ENCODE measurements around the gene ATP11A. TPM values are rescaled to one million over a fixed set of nuclear protein-coding genes. Genes with fewer than 3 reads are reported as not detected.
A peak's percentile ranks its signal among the peaks of the same experiment; 100 is the strongest.

Gene ATP11A
- total RNA-seq, 1 experiment from 2014 or later, result 41.2 TPM

GRCh38 chr13:112661291-112661690 lies 28.5 kb upstream of the ATP11A start:
- TF ChIP-seq CTCF (IDR thresholded peaks at IDR 0.05; ENCODE audit: unreplicated experiment), result no peak
- intact Hi-C loops (cut with micrococcal nuclease), result no loop called here
- H3K27ac Mint-ChIP-seq (ENCODE audit: low read depth, unreplicated experiment), result no peak overlapping the region
- H3K36me3 Mint-ChIP-seq (ENCODE audit: insufficient read depth, unreplicated experiment), result no peaks in the 10 kb centered on the region
- H3K9me3 Mint-ChIP-seq (ENCODE audit: unreplicated experiment), result no peaks in the 10 kb centered on the region
- H3K4me3 Mint-ChIP-seq (ENCODE audit: unreplicated experiment), result no peak overlapping the region
- POLR2A ChIA-PET, result no interaction called here
- H3K27me3 Mint-ChIP-seq (ENCODE audit: insufficient read depth, unreplicated experiment), result no peaks in the 10 kb centered on the region
- DNase-seq (ENCODE audit: unreplicated experiment), result no peak
- CTCF ChIA-PET, result no interaction called here
- no TSS peak for BruUV-seq (replicated peaks)
- peaks cover 12% of the 10 kb centered on the region for H3K4me1 Mint-ChIP-seq (ENCODE audit: insufficient read depth, unreplicated experiment)

DNA sequence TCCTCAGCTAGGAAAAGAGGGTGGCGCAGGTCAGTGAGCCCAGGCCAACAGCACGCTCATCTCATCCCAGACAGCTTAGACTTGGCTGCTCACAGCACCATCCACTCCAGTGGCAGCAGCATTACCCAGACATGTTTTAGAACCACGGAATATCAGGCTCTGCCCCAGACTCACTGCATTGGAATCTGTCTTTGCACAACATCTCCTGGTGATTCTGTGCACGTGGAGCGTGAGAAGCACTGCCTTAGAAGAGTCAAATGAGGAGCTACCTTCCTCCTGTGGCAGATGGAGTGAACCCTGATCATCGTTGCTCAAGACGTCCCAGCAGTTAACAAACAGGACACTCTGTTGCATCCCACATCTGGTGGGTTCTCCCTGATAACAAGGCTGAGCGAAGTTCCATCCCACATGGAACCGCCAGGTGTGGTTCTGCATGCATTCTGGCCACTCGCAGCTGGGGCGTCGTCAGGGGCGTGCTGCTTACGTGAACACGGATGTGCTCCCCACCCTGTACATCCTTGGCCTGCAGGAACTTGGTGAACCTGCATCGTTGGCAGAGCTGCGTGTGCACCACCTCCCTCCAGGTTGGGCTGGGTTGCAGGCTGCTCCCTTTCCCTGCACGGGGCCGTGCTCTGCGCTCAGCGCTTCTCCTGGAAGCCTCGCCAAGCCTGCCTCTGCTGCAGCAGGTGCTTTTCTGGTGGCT lies 25.2 kb upstream of the ATP11A start:
- no peak for TF ChIP-seq CTCF (IDR thresholded peaks at IDR 0.05; ENCODE audit: unreplicated experiment)
- ChIA-PET POLR2A (interaction anchor here (1.1 kb wide), 1 partner anchor 26 kb away, joined by 4 read pairs; the partner anchor contains the start of gene ATP11A), CTCF (interaction anchor here (1.2 kb wide), 1 partner anchor 58 kb away, joined by 5 read pairs; no protein-coding TSS in a partner anchor)
- H3K27me3 Mint-ChIP-seq (ENCODE audit: insufficient read depth, unreplicated experiment), result no peaks in the 10 kb centered on the region
- no peak overlapping the region for H3K27ac Mint-ChIP-seq (ENCODE audit: low read depth, unreplicated experiment)
- intact Hi-C loops (cut with micrococcal nuclease), result no loop called here
- H3K4me1 Mint-ChIP-seq (ENCODE audit: insufficient read depth, unreplicated experiment), result no peaks in the 10 kb centered on the region
- BruUV-seq (replicated peaks), result no TSS peak
- no peaks in the 10 kb centered on the region for H3K9me3 Mint-ChIP-seq (ENCODE audit: unreplicated experiment)
- H3K4me3 Mint-ChIP-seq (ENCODE audit: unreplicated experiment), result no peak overlapping the region
- DNase-seq (ENCODE audit: unreplicated experiment), result peak; percentile 9
- H3K36me3 Mint-ChIP-seq (ENCODE audit: insufficient read depth, unreplicated experiment), result no peaks in the 10 kb centered on the region

DNA sequence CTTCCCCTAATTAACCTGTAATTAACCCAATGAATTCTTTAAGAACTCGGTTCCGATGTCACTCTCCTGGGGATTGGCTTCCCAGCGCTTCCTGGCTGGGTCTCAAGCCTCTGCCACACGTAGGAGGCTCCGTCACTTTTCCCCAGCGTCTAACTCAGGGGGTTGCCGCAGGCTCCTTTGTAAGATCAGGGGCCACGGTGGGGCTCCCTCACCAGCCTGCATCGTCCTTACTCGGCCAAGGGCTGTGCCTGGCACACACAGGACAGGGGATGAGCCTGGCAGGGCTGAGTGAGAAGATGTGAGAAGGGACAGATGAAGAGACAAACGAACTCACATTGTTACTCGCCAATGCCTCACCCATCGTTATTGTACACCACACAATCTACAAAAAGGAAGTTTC lies 20.9 kb upstream of the ATP11A start:
- Mint-ChIP-seq H3K9me3 (ENCODE audit: unreplicated experiment) (no peaks in the 10 kb centered on the region), H3K4me1 (ENCODE audit: insufficient read depth, unreplicated experiment) (no peaks in the 10 kb centered on the region), H3K27me3 (ENCODE audit: insufficient read depth, unreplicated experiment) (peaks cover 8% of the 10 kb centered on the region), H3K36me3 (ENCODE audit: insufficient read depth, unreplicated experiment) (no peaks in the 10 kb centered on the region), H3K4me3 (ENCODE audit: unreplicated experiment) (no peak overlapping the region), H3K27ac (ENCODE audit: low read depth, unreplicated experiment) (no peak overlapping the region)
- no peak for DNase-seq (ENCODE audit: unreplicated experiment)
- no TSS peak for BruUV-seq (replicated peaks)
- intact Hi-C loops (cut with micrococcal nuclease), result no loop called here
- ChIA-PET POLR2A (no interaction called here), CTCF (no interaction called here)
- no peak for TF ChIP-seq CTCF (IDR thresholded peaks at IDR 0.05; ENCODE audit: unreplicated experiment)

GRCh38 chr13:112669881-112670499 lies 19.8 kb upstream of the ATP11A start:
- DNase-seq (ENCODE audit: unreplicated experiment), result no peak
- TF ChIP-seq CTCF (IDR thresholded peaks at IDR 0.05; ENCODE audit: unreplicated experiment), result no peak
- H3K27ac Mint-ChIP-seq (ENCODE audit: low read depth, unreplicated experiment), result no peak overlapping the region
- CTCF ChIA-PET, result interaction anchor here (0.7 to 0.9 kb wide), 2 partner anchors 64 to 167 kb away, joined by 3 to 4 read pairs; no protein-coding TSS in a partner anchor
- H3K36me3 Mint-ChIP-seq (ENCODE audit: insufficient read depth, unreplicated experiment), result no peaks in the 10 kb centered on the region
- H3K4me1 Mint-ChIP-seq (ENCODE audit: insufficient read depth, unreplicated experiment), result no peaks in the 10 kb centered on the region
- no peak overlapping the region for H3K4me3 Mint-ChIP-seq (ENCODE audit: unreplicated experiment)
- peaks cover 14% of the 10 kb centered on the region for H3K27me3 Mint-ChIP-seq (ENCODE audit: insufficient read depth, unreplicated experiment)
- BruUV-seq (replicated peaks), result no TSS peak
- no peaks in the 10 kb centered on the region for H3K9me3 Mint-ChIP-seq (ENCODE audit: unreplicated experiment)
- POLR2A ChIA-PET, result no interaction called here
- intact Hi-C loops (cut with micrococcal nuclease), result no loop called here

Data from MCF 10A (cell line).